GM10847 (cell line): Measurements from ENCODE around the gene CNTNAP2.

Experiments
- POLR2A ChIP-seq: IDR thresholded peaks from 2 replicates; pipeline ENCODE4 v1.6.1; 2011; ENCODE audit not compliant: insufficient read length; ENCODE audit errors: extremely low read depth

CNTNAP2 gene

GRCh38 chr7:148031811-148032210, 1915.2 kb downstream of the CNTNAP2 start:
- no peak for TF ChIP-seq POLR2A

- no peak for TF ChIP-seq POLR2A
These were observed 1919.3 kb downstream of the CNTNAP2 start for GRCh38 chr7:148035950-148036349.

GRCh38 chr7:148037044-148037443, 1920.4 kb downstream of the CNTNAP2 start:
- TF ChIP-seq POLR2A = no peak

GRCh38 chr7:148041156-148041555, 1924.6 kb downstream of the CNTNAP2 start:
- no peak for TF ChIP-seq POLR2A

- TF ChIP-seq POLR2A = no peak
These were observed 1926.5 kb downstream of the CNTNAP2 start for GRCh38 chr7:148042935-148043631.

- TF ChIP-seq POLR2A = no peak
These were observed 1927.6 kb downstream of the CNTNAP2 start for GRCh38 chr7:148044173-148044572.

- no peak for TF ChIP-seq POLR2A
These were observed 1928.9 kb downstream of the CNTNAP2 start for GRCh38 chr7:148045521-148045920.

- TF ChIP-seq POLR2A = no peak
These were observed 1932.5 kb downstream of the CNTNAP2 start for GRCh38 chr7:148049068-148049467.

- no peak for TF ChIP-seq POLR2A
These were observed 1934.0 kb downstream of the CNTNAP2 start for GRCh38 chr7:148050492-148051158.

- no peak for TF ChIP-seq POLR2A
These were observed 1939.8 kb downstream of the CNTNAP2 start for GRCh38 chr7:148056406-148056805.

GRCh38 chr7:148058092-148058491, 1941.5 kb downstream of the CNTNAP2 start:
- no peak for TF ChIP-seq POLR2A

GRCh38 chr7:148058753-148059152, 1942.2 kb downstream of the CNTNAP2 start:
- TF ChIP-seq POLR2A = no peak

GRCh38 chr7:148060724-148061123, 1944.1 kb downstream of the CNTNAP2 start:
- TF ChIP-seq POLR2A = no peak

GRCh38 chr7:148079206-148080080, 1962.8 kb downstream of the CNTNAP2 start:
- TF ChIP-seq POLR2A = no peak

- TF ChIP-seq POLR2A = no peak
These were observed 1966.8 kb downstream of the CNTNAP2 start for GRCh38 chr7:148083448-148083847.

- no peak for TF ChIP-seq POLR2A
These were observed 1967.5 kb downstream of the CNTNAP2 start for GRCh38 chr7:148084138-148084537.

- TF ChIP-seq POLR2A = no peak
These were observed 1975.3 kb downstream of the CNTNAP2 start for GRCh38 chr7:148091882-148092281.
